Measurements from ENCODE around the gene KLHL28. TPM values are rescaled to one million over a fixed set of nuclear protein-coding genes. Genes with fewer than 3 reads are reported as not detected.

Gene KLHL28
- total RNA-seq, 3 donors from 2014 or later, result 16.1 to 19.5 (median 19.3) TPM

DNA sequence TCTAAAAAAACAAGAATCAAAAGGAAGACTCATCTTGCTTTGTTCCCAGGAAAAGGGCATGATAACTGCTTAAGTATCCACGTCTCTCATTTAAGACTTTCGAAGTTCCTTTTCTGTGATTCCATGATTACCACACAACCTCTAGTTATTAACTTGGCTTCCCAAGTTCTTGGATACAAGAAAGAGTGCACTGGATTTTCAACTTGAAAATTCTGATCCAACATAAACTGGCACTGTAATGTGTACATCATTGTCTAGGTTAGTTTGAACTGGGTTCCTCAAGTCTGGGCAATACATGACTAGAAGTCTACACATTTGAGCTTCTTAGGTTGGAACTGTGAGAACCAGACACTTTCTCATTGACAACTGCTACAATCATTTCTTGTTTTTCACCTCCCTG, 1.6 kb downstream of the KLHL28 start:
- Histone ChIP-seq H3K9me3 (no peaks in the 10 kb centered on the region), H3K4me3 (no peak overlapping the region), H3K36me3 (ENCODE audit: low read depth) (peaks cover 5% of the 10 kb centered on the region), H3K4me1 (ENCODE audit: low read depth) (peaks cover 40% of the 10 kb centered on the region)
- intact Hi-C loops (cut with DNase I, micrococcal nuclease), result no loop called here
- ATAC-seq (no peak), DNase-seq (no peak)
- TF ChIP-seq CTCF (IDR thresholded peaks at IDR 0.05), result no peak

GRCh38 chr14:44959538-44959937, 2.2 kb downstream of the KLHL28 start:
- Histone ChIP-seq H3K4me3 (no peak overlapping the region), H3K36me3 (ENCODE audit: low read depth) (peaks cover 5% of the 10 kb centered on the region), H3K9me3 (no peaks in the 10 kb centered on the region), H3K4me1 (ENCODE audit: low read depth) (peaks cover 38% of the 10 kb centered on the region)
- intact Hi-C loops (cut with DNase I, micrococcal nuclease), result no loop called here
- TF ChIP-seq CTCF (IDR thresholded peaks at IDR 0.05), result no peak
- no peak for ATAC-seq
- DNase-seq, result no peak

DNA sequence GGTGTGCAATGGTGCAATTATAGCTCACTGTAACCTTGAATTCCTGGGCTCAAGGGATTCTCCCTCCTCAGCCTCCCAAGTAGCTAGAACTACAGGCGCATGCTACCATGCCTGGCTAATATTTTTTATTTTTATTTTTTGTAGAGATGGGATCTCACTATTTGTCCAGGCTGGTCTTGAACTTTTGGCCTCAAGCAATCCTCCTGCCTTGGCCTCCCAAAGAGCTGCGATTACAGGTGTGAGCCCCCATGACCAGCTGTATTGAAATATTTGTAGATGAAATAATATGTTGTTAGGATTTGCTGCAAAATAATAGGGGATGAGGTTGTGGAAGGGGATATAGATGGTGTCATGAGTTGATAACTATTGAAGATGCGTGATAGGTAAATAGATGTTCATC, 4.9 kb downstream of the KLHL28 start:
- DNase-seq, result no peak
- H3K4me1 ChIP-seq (ENCODE audit: low read depth), result peaks cover 23% of the 10 kb centered on the region
- no peak for TF ChIP-seq CTCF (IDR thresholded peaks at IDR 0.05)
- H3K9me3 ChIP-seq, result no peaks in the 10 kb centered on the region
- H3K4me3 ChIP-seq, result no peak overlapping the region
- intact Hi-C loops (cut with DNase I, micrococcal nuclease), result no loop called here
- peaks cover 5% of the 10 kb centered on the region for H3K36me3 ChIP-seq (ENCODE audit: low read depth)
- ATAC-seq, result no peak

DNA sequence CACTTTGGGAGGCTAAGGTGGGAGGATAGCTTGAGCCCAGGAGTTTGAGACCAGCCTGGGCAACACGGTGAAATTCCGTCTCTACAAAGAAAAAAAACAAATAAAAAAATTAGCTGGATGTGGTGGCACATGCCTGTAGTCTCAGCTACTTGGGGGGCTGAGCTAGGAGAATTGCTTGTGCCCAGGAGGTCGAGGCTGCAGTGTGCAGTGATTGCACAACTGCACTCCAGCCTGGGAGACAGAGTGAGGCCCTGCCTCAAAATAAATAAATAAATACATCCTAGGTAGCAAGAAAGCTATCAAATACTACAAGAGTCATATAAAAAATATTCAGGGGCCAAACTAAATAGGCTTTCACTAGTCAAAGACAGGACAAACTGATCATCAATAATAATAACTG, 6.2 kb downstream of the KLHL28 start:
- Histone ChIP-seq H3K4me3 (no peak overlapping the region), H3K9me3 (no peaks in the 10 kb centered on the region), H3K36me3 (ENCODE audit: low read depth) (peaks cover 5% of the 10 kb centered on the region), H3K4me1 (ENCODE audit: low read depth) (peaks cover 23% of the 10 kb centered on the region)
- intact Hi-C loops (cut with DNase I, micrococcal nuclease), result no loop called here
- ATAC-seq (no peak), DNase-seq (no peak)
- TF ChIP-seq CTCF (IDR thresholded peaks at IDR 0.05), result no peak

- H3K36me3 ChIP-seq (ENCODE audit: low read depth), result peaks cover 5% of the 10 kb centered on the region
- no peak for DNase-seq
Measured at GRCh38 chr14:44954750-44955149, 7.0 kb downstream of the KLHL28 start.

More at GRCh38 chr14:44954750-44955149, 7.0 kb downstream of the KLHL28 start:
- no peaks in the 10 kb centered on the region for H3K9me3 ChIP-seq
- no peak overlapping the region for H3K4me3 ChIP-seq
- intact Hi-C loops (cut with DNase I, micrococcal nuclease), result no loop called here
- TF ChIP-seq CTCF (IDR thresholded peaks at IDR 0.05), result no peak
- H3K4me1 ChIP-seq (ENCODE audit: low read depth), result peaks cover 15% of the 10 kb centered on the region
- no peak for ATAC-seq

Measured in mucosa of descending colon (tissue), 3 donors.